Fibroblast of lung (primary cell): Measurements from ENCODE around the gene GTPBP2. TPM values are rescaled to one million over a fixed set of nuclear protein-coding genes. Genes with fewer than 3 reads are reported as not detected.
"Not testable (repeated sequence)": the region's sequence is repeated elsewhere in the genome, so short reads cannot be mapped to it uniquely, and the experiment has no call there.

Experiments
- DNase-seq, 2 donors: peaks; one replicate each; pipeline versions ENCODE4 v3.0.0 to v3.0.0-alpha.2; 2010; ENCODE audit warnings: low read depth in 2 of 2
- H2AFZ ChIP-seq: 2 replicates; pipeline ENCODE4 v1.5.1; 2012; ENCODE audit warnings: low read length, control low read depth, inconsistent platforms
- H3K27ac ChIP-seq: 2 replicates; pipeline ENCODE4 v1.5.1; 2011; ENCODE audit warnings: low read length, control low read depth; ENCODE audit not compliant: insufficient read depth
- H3K27me3 ChIP-seq: 2 replicates; pipeline ENCODE4 v1.5.1; 2011; ENCODE audit warnings: mild to moderate bottlenecking, low read length; ENCODE audit not compliant: control insufficient read depth, insufficient read depth
- H3K36me3 ChIP-seq: 2 replicates; pipeline ENCODE4 v1.5.1; 2011; ENCODE audit warnings: low read length; ENCODE audit not compliant: control insufficient read depth, insufficient read depth
- H3K4me1 ChIP-seq: 2 replicates; pipeline ENCODE4 v1.5.1; 2011; ENCODE audit warnings: low read length; ENCODE audit not compliant: control insufficient read depth, insufficient read depth; ENCODE audit errors: extremely low read depth
- H3K4me2 ChIP-seq: 2 replicates; pipeline ENCODE4 v1.5.1; 2011; ENCODE audit warnings: low read length, control low read depth; ENCODE audit not compliant: insufficient read depth; ENCODE audit errors: extremely low read depth
- H3K4me3 ChIP-seq, 4 experiments: fragments of 200-600 bp in 1 of 4; sonication (generic) in 1 of 4; replicated peaks in 1 of 4; 2 replicates each; pipeline ENCODE4 v1.5.1; 2011 to 2016; ENCODE audit warnings: low read length in 4 of 4, low read depth in 3 of 4, mild to moderate bottlenecking in 3 of 4, control low read depth in 2 of 4, inconsistent platforms in 1 of 4, mixed read lengths in 1 of 4; ENCODE audit not compliant: insufficient read depth in 1 of 4; ENCODE audit errors: control extremely low read depth in 1 of 4
- H3K79me2 ChIP-seq: 2 replicates; pipeline ENCODE4 v1.5.1; 2012; ENCODE audit warnings: mild to moderate bottlenecking, low read length, inconsistent platforms; ENCODE audit not compliant: control insufficient read depth, insufficient read depth
- H3K9ac ChIP-seq: 2 replicates; pipeline ENCODE4 v1.5.1; 2011; ENCODE audit warnings: mild to moderate bottlenecking, low read length, control low read depth; ENCODE audit not compliant: insufficient read depth
- H3K9me3 ChIP-seq: 2 replicates; pipeline ENCODE4 v1.5.1; 2012; ENCODE audit warnings: low read depth, low read length; ENCODE audit not compliant: control insufficient read depth, insufficient read depth
- H4K20me1 ChIP-seq: 2 replicates; pipeline ENCODE4 v1.5.1; 2011; ENCODE audit warnings: low read length; ENCODE audit not compliant: control insufficient read depth, insufficient read depth; ENCODE audit errors: extremely low read depth
- EZH2 ChIP-seq: IDR thresholded peaks from 2 replicates; pipeline ENCODE4 v1.5.1; 2012; ENCODE audit warnings: low read length, control low read depth, mild to moderate bottlenecking; ENCODE audit errors: missing control alignments
- polyA plus RNA-seq, 2 donors: library from polyadenylated mRNA; depleted of rRNA in 1 of 2; stranded (reverse) in 1 of 2; unstranded in 1 of 2; fragments of >200 nt; gene quantifications; 2 replicates each; pipeline ENCODE4 v1.2.1, GENCODE V29; 2011 to 2012; ENCODE audit warnings: missing spikeins in 1 of 2
- total RNA-seq: library from RNA; depleted of rRNA; stranded (reverse); fragments of >200 nt; gene quantifications from 2 replicates; pipeline ENCODE4 v1.2.1, GENCODE V29; 2014
- TF ChIP-seq, protein P1 (sequence below), 2 donors: IDR thresholded peaks in 1 of 2; conservative IDR thresholded peaks in 1 of 2; 1 replicate in 1 of 2; 2 replicates in 1 of 2; pipeline ENCODE4 v1.5.1; 2011 to 2012; ENCODE audit warnings: low read length in 2 of 2, control low read depth in 1 of 2, inconsistent platforms in 1 of 2, low read depth in 1 of 2, mild to moderate bottlenecking in 1 of 2

The GTPBP2 gene
- total and polyA plus RNA-seq, 2 donors (not counting 1 experiment from before 2014, with no cell fraction given), result 45.2 to 174 TPM

DNA sequence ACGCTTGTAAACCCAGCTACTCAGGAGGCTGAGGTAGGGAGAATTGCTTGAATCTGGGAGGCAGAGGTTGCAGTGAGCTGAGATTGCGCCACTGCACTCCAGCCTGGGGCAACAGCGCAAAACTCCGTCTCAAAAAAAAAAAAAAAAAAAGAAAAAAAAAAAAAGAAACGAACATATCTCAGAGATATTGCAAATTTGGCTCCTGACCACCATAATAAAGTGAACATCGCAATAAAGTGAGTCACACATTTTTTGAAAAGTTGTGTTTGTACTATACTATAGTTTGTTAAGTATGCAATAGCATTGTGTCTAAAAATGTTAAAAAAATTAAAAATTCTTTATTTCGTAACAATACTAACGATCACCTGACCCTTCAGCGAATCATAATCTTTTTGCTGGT is 29.1 kb upstream of the GTPBP2 start:
- Histone ChIP-seq H3K27me3 (no peaks in the 10 kb centered on the region), H3K36me3 (no peaks in the 10 kb centered on the region), H3K9me3 (no peaks in the 10 kb centered on the region), H3K9ac (no peak overlapping the region), H3K27ac (no peak overlapping the region), H2AFZ (no peak overlapping the region), H3K4me1 (no peaks in the 10 kb centered on the region), H4K20me1 (no peaks in the 10 kb centered on the region), H3K4me3 (no peak overlapping the region), H3K4me2 (no peak overlapping the region), H3K79me2 (no peaks in the 10 kb centered on the region)
- no peak for TF ChIP-seq EZH2
- TF ChIP-seq, protein P1, sequence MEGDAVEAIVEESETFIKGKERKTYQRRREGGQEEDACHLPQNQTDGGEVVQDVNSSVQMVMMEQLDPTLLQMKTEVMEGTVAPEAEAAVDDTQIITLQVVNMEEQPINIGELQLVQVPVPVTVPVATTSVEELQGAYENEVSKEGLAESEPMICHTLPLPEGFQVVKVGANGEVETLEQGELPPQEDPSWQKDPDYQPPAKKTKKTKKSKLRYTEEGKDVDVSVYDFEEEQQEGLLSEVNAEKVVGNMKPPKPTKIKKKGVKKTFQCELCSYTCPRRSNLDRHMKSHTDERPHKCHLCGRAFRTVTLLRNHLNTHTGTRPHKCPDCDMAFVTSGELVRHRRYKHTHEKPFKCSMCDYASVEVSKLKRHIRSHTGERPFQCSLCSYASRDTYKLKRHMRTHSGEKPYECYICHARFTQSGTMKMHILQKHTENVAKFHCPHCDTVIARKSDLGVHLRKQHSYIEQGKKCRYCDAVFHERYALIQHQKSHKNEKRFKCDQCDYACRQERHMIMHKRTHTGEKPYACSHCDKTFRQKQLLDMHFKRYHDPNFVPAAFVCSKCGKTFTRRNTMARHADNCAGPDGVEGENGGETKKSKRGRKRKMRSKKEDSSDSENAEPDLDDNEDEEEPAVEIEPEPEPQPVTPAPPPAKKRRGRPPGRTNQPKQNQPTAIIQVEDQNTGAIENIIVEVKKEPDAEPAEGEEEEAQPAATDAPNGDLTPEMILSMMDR (conservative IDR thresholded peaks at IDR 0.05 in 1 of 2, IDR thresholded peaks at IDR 0.05 in 1 of 2; ENCODE audit: low read depth in 1 of 2, low read length in 2 of 2), result no peak
- no peak for DNase-seq

- H3K27ac ChIP-seq, result no peak overlapping the region
- no peaks in the 10 kb centered on the region for H3K36me3 ChIP-seq
- H3K27me3 ChIP-seq, result no peaks in the 10 kb centered on the region
- no peak overlapping the region for H2AFZ ChIP-seq
- H3K79me2 ChIP-seq, result no peaks in the 10 kb centered on the region
- no peak overlapping the region for H3K9ac ChIP-seq
- H3K9me3 ChIP-seq, result no peaks in the 10 kb centered on the region
- TF ChIP-seq EZH2, result no peak
- TF ChIP-seq, protein P1 (conservative IDR thresholded peaks at IDR 0.05 in 1 of 2, IDR thresholded peaks at IDR 0.05 in 1 of 2; ENCODE audit: low read depth in 1 of 2, low read length in 2 of 2), result no peak
- no peaks in the 10 kb centered on the region for H3K4me1 ChIP-seq
- H3K4me2 ChIP-seq, result no peak overlapping the region
- H3K4me3 ChIP-seq, result no peak overlapping the region
- no peaks in the 10 kb centered on the region for H4K20me1 ChIP-seq
- DNase-seq, result no peak
Observed at GRCh38 chr6:43657221-43657802, 28.2 kb upstream of the GTPBP2 start.

DNA sequence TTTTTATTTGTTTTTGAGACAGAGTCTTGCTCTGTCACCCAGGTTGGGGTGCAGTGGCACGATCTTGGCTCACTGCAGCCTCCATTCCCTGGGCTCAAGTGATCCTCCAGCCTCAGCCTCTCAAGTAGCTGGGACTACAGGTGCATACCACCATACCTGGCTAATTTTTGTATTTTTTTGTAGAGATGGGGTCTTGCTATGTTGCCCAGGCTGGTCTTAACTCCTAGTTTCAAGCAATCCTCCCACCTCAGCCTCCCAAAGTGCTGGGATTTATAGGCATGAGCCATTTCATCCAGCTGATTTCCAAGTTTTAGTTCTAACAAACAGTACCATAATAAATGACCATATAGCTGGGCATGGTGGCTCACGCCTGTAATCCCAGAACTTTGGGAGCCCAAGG is 23.8 kb upstream of the GTPBP2 start:
- H3K27ac ChIP-seq, H4K20me1 ChIP-seq, DNase-seq, H3K9ac ChIP-seq, H3K36me3 ChIP-seq, H3K9me3 ChIP-seq, H3K4me1 ChIP-seq, H2AFZ ChIP-seq, H3K27me3 ChIP-seq, H3K4me2 ChIP-seq, H3K79me2 ChIP-seq, H3K4me3 ChIP-seq: not testable (repeated sequence)
